SK-N-SH (cell line): ENCODE measurements around the gene RABL6. TPM values are rescaled to one million over a fixed set of nuclear protein-coding genes. Genes with fewer than 3 reads are reported as not detected.
"Not testable (repeated sequence)": the region's sequence is repeated elsewhere in the genome, so short reads cannot be mapped to it uniquely, and the experiment has no call there.

ENCODE experiments used
- CTCF ChIA-PET: fragments of 300-600, 350-600 bp; formaldehyde crosslinking; extraction: SDS; loops from one replicate; lab custom pipeline; 2021; lab: Yijun Ruan, JAX
- POLR2A ChIA-PET: fragments of 350-600 bp; sonication (Branson Sonifier 250); formaldehyde crosslinking; extraction: SDS; loops from one replicate; lab custom pipeline; 2020; ENCODE audit warnings: antibody characterized with exemption, inconsistent platforms; lab: Yijun Ruan, JAX
- DNase-seq: peaks from one replicate; pipeline ENCODE4 v3.0.0; 2012
- H2AFZ ChIP-seq: fragments of 200-600 bp; sonication (generic); 2 replicates; pipeline ENCODE4 v1.8.1; 2016; ENCODE audit warnings: antibody characterized with exemption, mild to moderate bottlenecking, low read depth
- H3F3A ChIP-seq: fragments of 200-600 bp; sonication (generic); replicated peaks from 2 replicates; pipeline ENCODE3; 2016; ENCODE audit warnings: antibody characterized with exemption, mild to moderate bottlenecking; ENCODE audit not compliant: insufficient read depth
- H3K27ac ChIP-seq, 2 experiments: fragments of 200-500 bp in 1 of 2; fragments of 200-600 bp in 1 of 2; sonication (Bioruptor generic) in 1 of 2; sonication (generic), shearing (Covaris generic) in 1 of 2; 2 replicates each; pipeline versions ENCODE4 v1.5.1 to v1.6.1; 2014 to 2016; ENCODE audit warnings: low read depth in 2 of 2, inconsistent platforms in 1 of 2, low read length in 1 of 2, mild to moderate bottlenecking in 1 of 2, mixed read lengths in 1 of 2
- H3K27me3 ChIP-seq: fragments of 200-600 bp; sonication (generic), shearing (Covaris generic); 2 replicates; pipeline ENCODE4 v1.6.1; 2016; ENCODE audit warnings: mixed run types; ENCODE audit not compliant: insufficient read depth
- H3K36me3 ChIP-seq, 2 experiments: fragments of 200-500 bp in 1 of 2; fragments of 200-600 bp in 1 of 2; sonication (Bioruptor generic) in 1 of 2; sonication (generic) in 1 of 2; replicated peaks in 1 of 2; 2 replicates each; pipeline versions ENCODE3 to v1.5.1; 2014 to 2016; ENCODE audit warnings: low read length in 1 of 2, mild to moderate bottlenecking in 1 of 2; ENCODE audit not compliant: insufficient read depth in 2 of 2, control insufficient read depth in 1 of 2
- H3K4me1 ChIP-seq, 2 experiments: fragments of 200-500 bp in 1 of 2; fragments of 200-600 bp in 1 of 2; sonication (Bioruptor generic) in 1 of 2; sonication (generic), shearing (Covaris generic) in 1 of 2; 2 replicates each; pipeline versions ENCODE4 v1.5.1 to v1.6.1; 2014 to 2016; ENCODE audit warnings: low read depth in 1 of 2, low read length in 1 of 2, mixed run types in 1 of 2; ENCODE audit not compliant: insufficient read depth in 2 of 2, control insufficient read depth in 1 of 2
- H3K4me2 ChIP-seq: fragments of 200-600 bp; sonication (generic), shearing (Covaris generic); 2 replicates; pipeline ENCODE4 v1.6.1; 2017; ENCODE audit warnings: mixed run types
- H3K4me3 ChIP-seq, 2 experiments: fragments of 200-500 bp in 1 of 2; fragments of 200-600 bp in 1 of 2; sonication (Bioruptor generic) in 1 of 2; sonication (generic), shearing (Covaris generic) in 1 of 2; 2 replicates each; pipeline versions ENCODE4 v1.5.1 to v1.8.1; 2014 to 2016; ENCODE audit warnings: low read depth in 2 of 2, inconsistent platforms in 1 of 2, low read length in 1 of 2, mild to moderate bottlenecking in 1 of 2, mixed read lengths in 1 of 2, moderate library complexity in 1 of 2
- H3K79me2 ChIP-seq: fragments of 200-600 bp; sonication (generic); 2 replicates; pipeline ENCODE4 v1.8.1; 2017; ENCODE audit warnings: mild to moderate bottlenecking; ENCODE audit not compliant: insufficient read depth
- H3K9ac ChIP-seq: fragments of 200-600 bp; sonication (generic); 2 replicates; pipeline ENCODE4 v1.6.1; 2017; ENCODE audit warnings: mixed run types
- H3K9me2 ChIP-seq: fragments of 200-600 bp; sonication (generic); 2 replicates; pipeline ENCODE4 v1.6.1; 2017; ENCODE audit warnings: mixed run types
- H3K9me3 ChIP-seq: fragments of 200-600 bp; sonication (generic); 2 replicates; pipeline ENCODE4 v1.6.1; 2017; ENCODE audit warnings: mixed run types, mild to moderate bottlenecking, moderate library complexity
- H4K20me1 ChIP-seq: fragments of 200-600 bp; sonication (generic); 2 replicates; pipeline ENCODE4 v1.6.1; 2017; ENCODE audit warnings: mild to moderate bottlenecking, mixed run types; ENCODE audit not compliant: insufficient read depth
- EP300 ChIP-seq, 2 experiments: IDR thresholded peaks; 2 replicates each; pipeline versions ENCODE4 v1.4.0 to v1.6.1; 2012; ENCODE audit warnings: borderline replicate concordance in 1 of 2, low read depth in 1 of 2, low read length in 1 of 2
- EZH2phosphoT487 ChIP-seq: fragments of 200-600 bp; sonication (generic); IDR thresholded peaks from 2 replicates; pipeline ENCODE4 v1.6.1; 2017; ENCODE audit warnings: low read depth, mixed run types, mild to moderate bottlenecking, antibody characterized with exemption, moderate library complexity, borderline replicate concordance
- FOSL2 ChIP-seq: IDR thresholded peaks from 2 replicates; pipeline ENCODE4 v1.4.0; 2012; ENCODE audit warnings: low read depth, mild to moderate bottlenecking, moderate library complexity, borderline replicate concordance
- IRF3 ChIP-seq: fragments of 150-350 bp; IDR thresholded peaks from 2 replicates; pipeline ENCODE4 v1.6.1; 2016; ENCODE audit warnings: mild to moderate bottlenecking, low read depth, low read length
- MAX ChIP-seq: IDR thresholded peaks from 2 replicates; pipeline ENCODE4 v1.4.0; 2012; ENCODE audit warnings: low read depth
- MEF2A ChIP-seq: IDR thresholded peaks from 2 replicates; pipeline ENCODE4 v1.4.0; 2012; ENCODE audit warnings: low read depth, borderline replicate concordance
- PBX3 ChIP-seq: IDR thresholded peaks from 2 replicates; pipeline ENCODE4; 2012
- REST ChIP-seq: IDR thresholded peaks from 2 replicates; pipeline ENCODE4 v1.6.1; 2012; ENCODE audit warnings: mild to moderate bottlenecking, low read depth, low read length, moderate library complexity
- SIN3A ChIP-seq: IDR thresholded peaks from 2 replicates; pipeline ENCODE4 v1.6.1; 2012; ENCODE audit warnings: low read depth, mild to moderate bottlenecking, low read length, moderate library complexity, borderline replicate concordance
- SMC3 ChIP-seq: IDR thresholded peaks from 2 replicates; pipeline ENCODE4 v1.6.1; 2012; ENCODE audit warnings: low read depth, low read length, improper control_type of control experiment
- TEAD4 ChIP-seq: IDR thresholded peaks from 2 replicates; pipeline ENCODE4 v1.4.0; 2012; ENCODE audit warnings: mild to moderate bottlenecking, borderline replicate concordance; ENCODE audit not compliant: insufficient read depth
- YY1 ChIP-seq: IDR thresholded peaks from 2 replicates; pipeline ENCODE4 v1.4.0; 2012; ENCODE audit warnings: low read depth, mild to moderate bottlenecking
- WGBS: methylation state at CpG from one replicate; pipeline ENCODE4 v1.1.6; 2017; ENCODE audit warnings: low lambda C conversion rate; 5-methylcytosine and 5-hydroxymethylcytosine counted together
- polyA plus RNA-seq, 3 experiments: library from polyadenylated mRNA; depleted of rRNA; stranded (reverse); fragments of >200 nt; gene quantifications; 2 replicates each; pipeline ENCODE4 v1.2.3, GENCODE V29; 2012

The RABL6 gene
- polyA plus RNA-seq, 1 of the 3 experiments (the other 2 are of a cell fraction): 43.6 TPM

GRCh38 chr9:136881691-136882108, 74.0 kb downstream of the RABL6 start (continued):
- TF ChIP-seq REST: no peak
- no peak for TF ChIP-seq SMC3
- TF ChIP-seq PBX3: no peak
- no peak for TF ChIP-seq MEF2A
- no peak for TF ChIP-seq IRF3

GRCh38 chr9:136882109-136882946, 74.6 kb downstream of the RABL6 start:
- H3K9me2 ChIP-seq: no peaks in the 10 kb centered on the region
- no peaks in the 10 kb centered on the region for H3K9me3 ChIP-seq
- peaks cover 0 to 8% of the 10 kb centered on the region in 2 experiments; a peak in 2 of 4 replicates for H3K4me1 ChIP-seq
- no peaks in the 10 kb centered on the region for H3K27me3 ChIP-seq
- no peaks in the 10 kb centered on the region for H3F3A ChIP-seq
- CTCF ChIA-PET: interaction anchor here (0.6 to 1.8 kb wide), 4 partner anchors 10 to 40 kb away, joined by 3 to 5 read pairs (median 4); partner anchors contain the start of gene AJM1
- no peak for TF ChIP-seq EP300 (IDR thresholded peaks at IDR 0.05; ENCODE audit: borderline replicate concordance in 1 of 2, low read depth in 1 of 2, low read length in 1 of 2)
- peak; percentile 48; the same call in 1 of the 2 replicates for TF ChIP-seq YY1
- TF ChIP-seq MAX: peak; percentile 89
- 0 out of 2 replicates have a peak, but pooled peaks have one; percentile 43 for TF ChIP-seq SIN3A
- TF ChIP-seq IRF3: no peak
- TF ChIP-seq TEAD4: no peak
- TF ChIP-seq EZH2phosphoT487: no peak
- TF ChIP-seq FOSL2: peak; percentile 66; the same call in 1 of the 2 replicates
- peak overlapping the region; percentile 18; the same call in 1 of the 2 replicates for H2AFZ ChIP-seq
- WGBS: 64% methylated on average over 11 of the region's 19 CpGs
- POLR2A ChIA-PET: no interaction called here
- H3K9ac ChIP-seq: peak overlapping the region; percentile 9; the same call in 1 of the 2 replicates
- H3K36me3 ChIP-seq: no peaks in the 10 kb centered on the region
- peaks cover 7% of the 10 kb centered on the region for H3K79me2 ChIP-seq
- H3K4me2 ChIP-seq: peak overlapping the region; percentile 15; the same call in 1 of the 2 replicates
- DNase-seq: peak; percentile 15
- no peaks in the 10 kb centered on the region for H4K20me1 ChIP-seq
- no peak overlapping the region for H3K4me3 ChIP-seq
- H3K27ac ChIP-seq: no peak overlapping the region; a peak in 1 of 4 replicates

- POLR2A ChIA-PET, H3K4me1 ChIP-seq, H3K4me3 ChIP-seq, H3K9ac ChIP-seq, H3K36me3 ChIP-seq, H3K9me3 ChIP-seq, H3K27me3 ChIP-seq, H3K27ac ChIP-seq, H3F3A ChIP-seq, DNase-seq, H3K9me2 ChIP-seq, H4K20me1 ChIP-seq, H3K4me2 ChIP-seq: not testable (repeated sequence)
- H3K79me2 ChIP-seq: peaks cover 13% of the 10 kb centered on the region
- 77% methylated on average over 9 of the region's 9 CpGs for WGBS
- H2AFZ ChIP-seq: peak overlapping the region; percentile 18; the same call in 1 of the 2 replicates
- CTCF ChIA-PET: interaction anchor here (0.6 to 1.8 kb wide), 4 partner anchors 10 to 41 kb away, joined by 3 to 5 read pairs (median 4); partner anchors contain the start of gene AJM1
Observed at GRCh38 chr9:136882947-136883283, 75.2 kb downstream of the RABL6 start.
